Right ventricle myocardium superior (tissue), 1 donor: ENCODE results near the gene FAM222B. TPM values are rescaled to one million over a fixed set of nuclear protein-coding genes. Genes with fewer than 3 reads are reported as not detected.
"Not testable (repeated sequence)": the region's sequence is repeated elsewhere in the genome, so short reads cannot be mapped to it uniquely, and the experiment has no call there.

Experiments used
- ATAC-seq: fragments of 200-7000 bp; cut with Tn5 transposase; one replicate; pipeline ENCODE4 v1.9.1; 2020; ENCODE audit warnings: mild to moderate bottlenecking; ENCODE audit not compliant: poor library complexity
- DNase-seq: peaks from one replicate; pipeline ENCODE4 v3.0.0-alpha.2; 2020
- intact Hi-C: fragments of 100-400 bp; cut with DNase I; formaldehyde crosslinking; loops from one replicate; pipeline ENCODE4 v1.11.2; 2022
- long read RNA-seq: library from polyadenylated mRNA; unstranded; transcript quantifications from one replicate; pipeline ENCODE4 v2.0.0, GENCODE V29; 2021
- total RNA-seq: library from RNA; stranded (reverse); fragmentation: NEBNext Ultra II Directional; extraction: Animal tissue kit (Norgen Biotek cat#: 25700); gene quantifications from one replicate; pipeline ENCODE4 v1.2.1, GENCODE V29; 2021
- donor health status: DM: no; HTN: yes; CAD: no; lungs with severe emphysema.

The FAM222B gene, protein sequence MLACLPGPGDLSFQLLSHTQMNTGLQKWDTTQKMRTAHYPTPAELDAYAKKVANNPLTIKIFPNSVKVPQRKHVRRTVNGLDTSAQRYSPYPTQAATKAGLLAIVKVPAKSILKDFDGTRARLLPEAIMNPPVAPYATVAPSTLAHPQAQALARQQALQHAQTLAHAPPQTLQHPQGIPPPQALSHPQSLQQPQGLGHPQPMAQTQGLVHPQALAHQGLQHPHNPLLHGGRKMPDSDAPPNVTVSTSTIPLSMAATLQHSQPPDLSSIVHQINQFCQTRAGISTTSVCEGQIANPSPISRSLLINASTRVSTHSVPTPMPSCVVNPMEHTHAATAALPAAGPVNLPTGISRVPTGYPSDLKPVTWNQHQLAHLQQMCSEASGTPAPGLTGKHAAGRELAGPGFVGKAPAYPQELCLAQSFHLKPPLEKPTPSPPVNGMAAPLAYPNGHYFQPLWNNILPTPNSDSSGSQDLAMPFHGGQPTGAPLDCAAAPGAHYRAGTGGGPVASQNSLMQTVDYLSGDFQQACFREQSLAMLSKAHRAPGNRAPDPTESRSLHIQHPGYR
- total RNA-seq: 15.6 TPM
- long read RNA-seq, full-length matches to known transcripts: 17 of 42 reads
- long read RNA-seq, partial matches to known transcripts: 1 of 42 reads
- long read RNA-seq, other reads (novel, unspliced or antisense): 24 of 42 reads

DNA sequence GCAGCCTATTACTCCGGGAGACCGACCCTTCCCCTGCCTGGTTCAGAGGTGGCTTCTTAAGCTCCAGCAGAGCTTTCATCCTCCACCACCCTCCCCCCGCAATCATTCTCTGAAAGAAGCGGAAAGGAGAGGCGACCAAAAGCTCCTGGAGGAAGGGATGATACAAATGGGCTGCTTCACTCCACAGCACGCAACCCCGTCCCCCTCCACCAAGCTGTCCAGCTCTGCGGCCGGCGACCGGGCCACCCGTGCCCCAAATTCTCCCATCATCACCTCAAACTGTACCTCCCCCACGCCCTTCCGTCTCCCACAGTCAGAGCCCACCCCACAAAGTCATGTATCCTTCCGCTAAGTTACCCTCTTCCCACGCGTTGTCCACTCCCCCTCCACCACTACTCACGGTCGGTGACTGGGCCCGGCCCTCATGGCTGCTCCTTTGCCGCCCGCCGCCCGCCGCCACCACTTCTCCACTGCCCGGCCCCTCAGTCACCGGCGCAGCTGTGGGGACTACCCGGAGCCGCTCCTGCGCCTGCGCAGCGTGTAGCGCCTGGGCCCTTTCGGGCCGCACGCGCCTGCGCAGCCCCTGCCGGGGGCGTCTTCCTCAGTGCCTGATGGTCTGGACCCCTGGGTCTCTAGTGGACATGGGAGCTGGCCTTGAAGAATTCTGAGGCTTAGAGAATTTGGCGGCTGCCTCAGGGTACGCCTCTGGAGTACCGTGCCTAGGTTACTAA lies at the start of gene FAM222B:
Gene FAM222B (minus strand): TSS at position 509 of the 731 bp plus-strand sequence. CDS start 76,123 bp downstream, outside the sequence.
- intact Hi-C loops: no loop called here
- DNase-seq (peak; percentile 91), ATAC-seq (peak; percentile 100)

DNA sequence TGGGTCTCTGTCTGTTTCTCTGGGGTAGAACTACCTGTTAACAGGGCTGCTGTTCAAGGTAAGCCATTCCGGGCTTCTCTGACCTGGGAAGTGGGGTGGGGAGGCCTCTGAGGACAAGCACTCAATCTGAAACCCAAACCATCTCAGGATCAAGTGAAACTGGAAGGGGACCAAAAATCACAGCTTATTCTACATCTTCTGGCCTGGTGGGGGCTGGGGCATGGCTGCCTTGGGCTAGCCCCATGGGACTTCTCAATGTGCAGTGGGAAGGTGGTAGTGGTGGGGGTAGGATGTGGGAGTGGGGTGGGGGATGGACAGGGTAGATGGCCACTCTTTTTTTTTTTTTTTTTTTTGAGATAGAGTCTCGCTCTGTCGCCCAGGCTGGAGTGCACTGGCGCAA lies 49.4 kb upstream of the FAM222B start:
- no peak for DNase-seq
- intact Hi-C loops: no loop called here
- no peak for ATAC-seq

DNA sequence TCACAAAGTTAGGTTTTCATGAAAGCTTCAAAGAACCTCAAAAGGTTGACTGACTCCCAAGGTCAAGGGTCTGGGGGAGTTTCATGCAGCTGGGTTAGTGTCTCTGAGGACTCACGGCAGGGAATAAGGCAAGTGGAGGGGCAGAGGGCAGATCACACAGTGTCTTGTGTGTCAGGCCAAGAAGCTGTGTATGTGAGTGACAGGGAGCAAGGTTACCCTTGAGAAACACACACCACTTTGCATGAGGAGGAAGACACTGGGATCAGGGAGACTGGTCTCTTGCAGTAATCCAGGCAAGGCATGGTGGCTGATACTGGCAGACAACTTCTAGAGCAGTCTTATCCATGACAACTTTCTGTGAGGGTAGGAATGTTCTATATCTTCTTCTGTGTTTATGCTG lies 48.6 kb upstream of the FAM222B start:
- ATAC-seq (no peak), DNase-seq (no peak)
- intact Hi-C loops: no loop called here

DNA sequence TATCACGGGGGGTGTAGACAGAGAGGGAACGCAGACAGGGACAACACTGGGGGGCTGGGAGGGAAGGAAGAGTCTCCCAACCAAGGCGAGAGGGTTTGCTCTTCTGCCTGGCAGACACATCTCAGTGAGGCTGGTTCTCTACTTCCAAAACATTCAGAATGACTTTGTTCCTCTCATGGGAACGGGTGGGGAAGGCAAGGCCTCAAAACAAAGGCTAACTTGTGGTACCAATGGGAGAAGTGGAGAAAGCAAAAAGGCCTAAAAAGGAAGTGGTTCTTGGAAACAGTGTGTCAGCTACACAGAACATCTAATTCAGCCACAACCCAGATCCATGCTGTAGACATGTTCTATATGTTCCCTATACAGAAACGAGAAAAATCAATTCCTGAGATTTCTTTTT lies 47.4 kb upstream of the FAM222B start:
- no peak for DNase-seq
- peak; percentile 15 for ATAC-seq
- intact Hi-C loops: no loop called here

DNA sequence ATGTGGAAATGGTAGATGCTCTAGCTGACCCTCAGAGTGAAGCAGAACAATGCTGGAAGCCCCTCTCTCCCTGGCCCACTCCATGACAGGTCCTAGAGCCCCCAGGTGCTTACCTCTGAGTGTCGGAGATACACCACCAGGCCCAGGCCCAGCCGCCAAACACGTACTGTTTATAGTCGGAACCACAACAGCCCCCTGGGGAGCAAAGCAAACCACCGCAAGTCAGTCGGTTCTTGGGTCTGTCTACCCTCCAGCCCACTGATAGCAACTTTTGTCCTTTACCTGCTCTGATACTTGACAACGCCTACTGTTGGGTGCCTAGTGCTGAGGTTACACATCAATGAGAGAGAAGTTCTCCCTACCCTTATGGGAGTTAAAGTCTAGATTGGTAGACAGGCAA lies 46.2 kb upstream of the FAM222B start:
- ATAC-seq: no peak
- DNase-seq: no peak

DNA sequence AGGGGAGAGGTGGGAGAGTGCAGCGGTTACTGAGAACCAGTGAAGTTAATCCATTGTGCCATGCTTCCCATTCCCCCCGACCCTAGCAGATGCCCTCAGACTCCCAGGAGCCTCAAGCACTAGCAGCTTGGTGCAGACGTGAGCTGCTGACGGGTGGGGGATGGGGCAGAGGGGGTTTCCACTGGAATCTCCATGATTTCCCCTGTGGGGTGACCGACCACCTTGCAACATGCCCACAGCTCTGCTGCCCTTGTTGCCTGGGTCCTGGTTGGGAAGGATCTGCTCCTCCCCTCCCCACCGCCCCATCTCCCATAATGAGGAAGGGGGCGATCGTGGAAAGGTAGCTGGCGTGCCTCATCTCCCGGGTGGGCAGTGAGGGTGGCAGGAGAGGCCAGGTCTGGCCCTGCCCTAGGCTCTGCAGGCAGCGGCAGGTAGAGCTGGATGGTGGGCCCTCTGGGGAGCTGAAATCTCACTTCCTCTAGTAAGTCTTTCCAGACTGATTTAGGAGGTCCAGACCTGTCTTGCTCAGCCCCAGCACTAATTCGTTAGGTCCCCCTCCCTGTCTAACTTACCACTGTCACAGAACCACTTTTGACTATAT lies 45.4 kb upstream of the FAM222B start:
- DNase-seq (no peak), ATAC-seq (no peak)
- intact Hi-C loops: no loop called here

More for the DNA sequence above, 46.2 kb upstream of the FAM222B start:
- intact Hi-C loops: no loop called here

DNA sequence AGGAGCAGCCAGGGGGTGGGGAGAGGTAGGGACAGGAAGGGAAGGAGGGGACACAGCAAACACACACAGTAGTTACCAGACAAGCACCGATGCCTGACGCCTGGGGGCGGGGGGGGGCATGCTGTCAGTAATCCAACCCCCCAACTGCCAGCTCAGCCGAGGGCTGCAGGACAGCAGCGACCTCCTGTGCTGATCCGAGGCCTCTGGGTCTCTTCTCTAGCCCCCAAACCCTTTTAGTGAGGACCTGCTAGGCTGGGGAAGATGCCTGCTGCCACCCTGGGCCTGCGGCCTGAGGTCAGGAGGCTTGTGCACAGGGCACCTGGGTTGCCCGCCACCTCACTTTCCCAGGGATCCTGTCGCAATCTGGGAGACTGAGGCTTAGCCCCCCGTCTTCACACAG lies 43.4 kb upstream of the FAM222B start:
- no peak for ATAC-seq

DNA sequence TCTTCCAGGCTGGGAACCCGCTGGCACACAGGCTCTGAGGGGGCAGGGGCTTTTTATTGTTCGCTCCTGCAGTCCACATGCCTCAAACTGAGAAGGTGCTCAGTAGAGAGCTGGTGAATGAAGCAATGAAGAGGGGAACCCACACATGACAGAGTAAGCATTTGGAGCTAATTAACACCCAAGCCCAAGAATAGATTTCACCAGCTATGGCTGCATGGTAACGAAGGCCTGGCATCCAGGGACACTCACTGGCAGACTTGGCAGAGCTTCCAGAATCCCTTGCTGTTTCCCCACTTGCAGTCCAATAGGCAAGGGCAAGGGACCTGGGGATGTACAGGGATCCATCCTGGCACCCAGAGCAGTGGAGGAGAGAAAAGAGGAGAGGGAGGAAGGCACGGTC lies 42.8 kb upstream of the FAM222B start:
- DNase-seq (no peak), ATAC-seq (peak; percentile 40)
- intact Hi-C loops: no loop called here

More for the DNA sequence above, 43.4 kb upstream of the FAM222B start:
- no peak for DNase-seq
- intact Hi-C loops: no loop called here

DNA sequence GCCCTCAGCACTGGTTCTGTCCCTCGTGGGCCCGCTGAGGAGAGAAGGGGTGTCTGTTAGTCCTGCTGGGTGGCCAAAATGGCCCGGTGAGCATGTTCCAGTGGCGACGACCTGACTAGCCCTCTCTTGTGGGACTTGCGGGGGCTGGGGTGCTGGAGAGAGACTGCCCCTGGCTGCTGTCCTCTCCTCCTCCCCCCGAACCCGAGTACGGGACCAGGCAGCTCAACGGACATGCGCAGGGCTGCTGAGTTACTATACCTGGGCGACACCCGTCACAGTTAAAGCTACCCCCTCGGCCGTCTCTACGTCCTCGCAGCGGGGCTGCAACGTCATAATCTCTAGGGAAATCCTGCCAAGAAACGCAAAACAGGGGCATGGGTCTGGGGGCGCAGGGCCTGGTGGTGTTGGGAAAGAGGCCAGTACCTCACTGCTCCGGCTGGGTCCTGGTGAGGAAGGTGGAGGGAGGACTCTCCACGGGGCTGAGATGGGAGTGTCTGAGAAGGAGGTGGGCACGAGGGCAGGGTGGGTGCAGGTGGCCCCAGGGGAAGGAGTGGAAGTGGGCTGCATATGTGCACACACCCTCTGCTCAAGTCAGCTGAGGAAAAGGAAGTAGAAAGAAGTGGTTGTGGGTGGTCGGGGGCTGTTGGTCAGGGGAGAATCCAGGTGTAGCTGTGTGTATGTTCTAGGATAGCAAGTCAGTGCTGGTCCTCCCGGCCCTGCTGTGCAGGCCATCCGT lies 41.5 kb upstream of the FAM222B start:
- intact Hi-C loops: no loop called here
- ATAC-seq (no peak), DNase-seq (no peak)

DNA sequence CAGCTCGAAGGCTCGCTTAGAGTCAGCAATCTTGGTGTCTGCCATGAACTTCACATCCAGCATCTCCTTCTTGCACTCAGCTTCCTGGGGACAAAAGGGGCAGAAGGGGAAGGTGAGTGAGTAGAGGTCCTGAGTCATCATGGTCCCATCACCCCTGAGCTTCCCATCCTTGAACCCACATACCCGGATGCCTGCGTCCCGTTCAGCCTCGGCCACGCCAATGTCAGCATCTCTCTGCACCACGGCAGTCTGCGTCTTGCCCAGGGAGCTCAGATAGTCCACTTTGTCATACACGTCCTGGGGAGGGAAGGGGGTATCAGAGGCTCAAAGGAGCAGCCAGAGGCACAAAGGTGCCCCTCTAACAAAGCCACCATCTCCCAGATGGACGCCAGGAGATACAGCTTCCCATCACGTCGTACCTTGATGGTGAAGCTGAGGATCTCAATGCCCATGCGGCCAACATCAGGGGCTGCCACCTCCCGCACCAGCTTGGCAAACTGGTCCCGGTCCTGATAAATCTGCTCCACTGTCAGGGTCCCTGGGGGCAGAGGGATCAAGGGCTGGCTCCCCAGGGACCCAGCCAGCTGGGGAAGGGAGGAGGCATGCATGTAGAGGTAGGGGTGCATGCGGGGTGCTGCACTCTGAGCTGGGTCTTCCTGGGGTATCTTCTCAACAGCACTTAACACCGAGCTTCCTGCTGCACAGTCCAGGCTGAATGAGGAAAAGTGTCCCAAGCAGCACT lies 39.7 kb upstream of the FAM222B start:
- ATAC-seq: no peak
- no peak for DNase-seq
- intact Hi-C loops: no loop called here

DNA sequence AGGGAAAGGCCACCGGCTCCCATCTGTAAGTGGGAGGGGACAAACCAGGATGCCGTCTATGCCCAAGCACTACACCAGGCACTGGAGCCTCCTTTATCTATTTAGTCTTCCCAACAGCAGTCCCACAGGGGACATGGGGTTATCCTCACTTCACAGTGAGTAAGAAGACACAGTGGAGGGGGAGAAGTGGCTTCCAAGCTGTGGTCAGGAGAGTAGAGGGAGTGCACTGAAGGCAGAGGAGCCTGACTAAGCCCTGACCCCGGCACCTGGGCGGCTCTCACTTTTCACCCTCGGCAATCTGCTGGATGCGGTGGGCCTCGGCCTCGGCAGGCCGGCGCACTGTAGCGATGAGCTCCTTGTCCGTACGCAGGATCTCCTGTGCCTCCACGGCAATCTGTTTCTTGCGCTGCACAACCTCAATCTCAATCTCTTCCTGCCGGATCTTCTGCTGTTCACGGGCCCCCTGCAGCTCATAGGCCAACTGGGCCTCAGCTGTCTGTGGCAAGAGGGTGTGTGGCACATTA lies 39.0 kb upstream of the FAM222B start:
- DNase-seq: no peak
- intact Hi-C loops: no loop called here
- ATAC-seq: no peak

DNA sequence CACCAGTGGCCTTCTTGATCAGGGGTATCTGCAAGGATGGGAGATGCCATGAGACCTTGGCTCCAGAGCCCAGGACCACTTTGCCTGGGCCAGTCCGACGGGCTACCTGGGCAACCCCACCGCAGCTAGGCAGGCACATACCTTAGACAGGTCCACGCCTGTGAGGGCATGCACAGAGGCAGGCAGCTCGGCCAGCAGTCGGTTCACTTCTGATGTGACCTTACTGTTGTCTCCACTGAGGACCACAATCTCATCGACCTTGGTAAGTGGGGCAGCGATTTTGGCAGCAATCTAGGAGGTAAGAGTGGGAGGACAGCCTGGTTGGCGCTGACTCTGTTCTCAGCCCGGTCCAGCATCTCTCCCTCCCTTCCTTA lies 38.0 kb upstream of the FAM222B start:
- ATAC-seq: no peak
- intact Hi-C loops: no loop called here
- no peak for DNase-seq

DNA sequence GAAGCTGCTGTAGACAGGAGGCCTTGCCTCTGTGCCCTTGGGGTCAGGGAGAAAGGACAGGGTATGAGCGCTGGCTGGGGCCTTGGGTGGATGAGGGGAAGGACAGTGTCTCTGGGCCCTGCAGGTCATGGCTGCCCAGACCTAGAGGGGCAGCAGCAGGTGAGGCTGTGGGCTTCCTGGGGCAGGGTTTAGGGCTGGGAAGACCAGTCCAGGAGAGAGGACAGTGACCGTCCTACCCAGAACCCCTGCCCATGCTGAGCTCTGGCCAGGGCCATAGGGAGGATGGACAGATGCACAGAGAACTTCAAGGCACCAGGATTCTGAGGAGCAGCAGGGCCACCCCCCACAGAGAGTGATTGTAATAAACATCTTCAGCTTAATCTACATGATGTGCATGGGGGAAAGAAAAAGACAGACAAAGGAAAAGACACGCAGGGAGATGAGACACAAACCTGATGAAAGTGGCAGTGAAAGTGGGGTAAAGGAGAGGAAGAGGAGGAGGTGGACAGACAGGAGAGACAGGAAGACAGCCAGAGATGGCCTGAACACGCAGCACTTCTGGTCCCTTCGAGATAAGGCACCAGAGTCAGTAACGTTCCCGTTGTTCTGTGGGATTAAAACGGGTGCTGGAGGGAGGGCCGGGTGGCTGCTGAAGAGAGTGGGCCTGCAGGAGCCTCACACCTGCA lies 37.4 kb upstream of the FAM222B start:
- intact Hi-C loops: no loop called here
- ATAC-seq (no peak), DNase-seq (no peak)

DNA sequence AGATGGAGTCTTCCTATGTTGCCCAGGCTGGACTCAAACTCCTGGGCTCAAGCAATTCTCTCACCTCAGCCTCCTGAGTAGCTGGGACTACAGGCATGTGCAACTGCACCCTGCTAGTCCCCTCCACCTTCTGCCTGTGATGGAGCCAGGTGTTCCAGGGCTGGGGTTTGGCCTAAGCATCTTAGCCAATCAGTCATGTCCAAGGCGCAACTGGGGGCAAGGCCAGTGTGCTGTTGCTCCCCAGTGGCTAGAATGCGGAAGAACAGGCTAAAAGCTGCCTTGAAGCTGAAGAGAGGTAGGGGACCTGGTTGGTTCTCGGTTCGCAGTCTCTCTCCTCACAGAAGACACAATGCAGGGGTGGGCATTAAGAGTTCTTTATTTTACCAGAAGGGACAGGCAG lies 36.4 kb upstream of the FAM222B start:
- intact Hi-C loops: no loop called here
- ATAC-seq (no peak), DNase-seq (no peak)

DNA sequence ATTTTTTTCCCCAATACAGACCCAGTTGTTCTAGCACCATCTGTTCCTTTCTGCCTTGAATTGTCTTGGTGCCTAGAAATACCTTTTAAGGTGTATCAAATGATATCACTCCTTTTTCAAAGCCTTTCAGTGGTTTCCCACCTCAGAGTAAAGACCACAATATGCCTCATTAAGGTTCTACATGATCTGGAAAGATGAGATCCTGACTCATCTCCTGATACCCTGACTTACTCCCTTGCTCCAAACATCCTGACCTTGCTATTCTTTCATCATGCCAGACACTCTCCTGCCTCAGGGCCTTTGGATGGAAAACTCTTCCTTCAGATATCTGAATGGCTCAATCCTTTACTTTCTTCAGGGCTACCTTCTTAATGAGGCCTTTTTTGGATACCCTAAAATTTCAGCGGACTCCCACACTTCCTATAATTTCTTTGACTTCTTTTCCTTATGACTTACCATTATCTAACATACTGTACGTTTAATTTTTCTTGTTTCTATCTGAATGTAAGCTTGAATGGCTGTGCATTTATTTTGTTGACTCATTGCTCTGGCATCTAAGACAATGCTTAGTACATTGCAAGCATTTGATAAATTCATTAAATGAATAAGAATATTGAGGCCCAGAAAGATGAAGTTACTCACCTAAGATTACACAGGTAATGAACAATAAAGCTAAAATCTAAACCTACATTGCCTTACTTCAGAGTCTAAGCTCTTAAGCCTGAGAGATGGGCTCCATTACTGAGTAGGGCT lies 35.7 kb upstream of the FAM222B start:
- intact Hi-C loops: no loop called here
- DNase-seq (no peak), ATAC-seq (no peak)

DNA sequence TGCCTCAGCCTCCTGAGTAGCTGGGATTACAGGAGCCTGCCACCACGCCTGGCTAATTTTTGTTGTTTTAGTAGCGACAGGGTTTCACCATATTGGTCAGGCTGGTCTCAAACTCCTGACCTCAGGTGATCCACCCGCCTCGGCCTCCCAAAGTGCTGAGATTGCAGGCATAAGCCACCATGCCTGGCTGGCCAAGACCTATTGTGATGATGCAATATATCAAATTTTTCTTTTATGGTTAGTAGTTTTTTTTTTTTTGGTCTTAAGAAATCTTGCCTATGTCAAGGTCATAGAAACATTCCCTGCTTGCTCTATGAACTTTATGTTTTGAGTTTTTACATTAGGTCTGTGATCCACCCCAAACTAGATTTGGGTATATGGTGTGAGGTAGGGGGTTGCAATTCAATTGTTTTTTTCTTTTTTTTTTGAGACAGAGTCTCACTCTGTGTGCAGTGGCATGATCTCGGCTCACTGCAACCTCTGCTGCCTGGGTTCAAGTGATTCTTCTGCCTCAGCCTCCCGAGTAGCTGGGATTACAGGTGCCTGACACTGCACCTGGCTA lies 34.6 kb upstream of the FAM222B start:
- ATAC-seq, DNase-seq: not testable (repeated sequence)

More for the DNA sequence above, 34.6 kb upstream of the FAM222B start:
- intact Hi-C loops: not testable (repeated sequence)
